ENCODE data around the gene RRAGD.
A peak's percentile ranks its signal among the peaks of the same experiment; 100 is the strongest.

The RRAGD gene

GRCh38 chr6:89438248-89438647, 26.2 kb upstream of the RRAGD start:
- no peaks in the 10 kb centered on the region for H3K4me1 ChIP-seq (ENCODE audit: control insufficient read depth, insufficient read depth, low read length, poor library complexity, severe bottlenecking)
- WGBS, 2 experiments (ENCODE audit: insufficient coverage in 2 of 2) = no CpG with 5 or more reads among the region's 1 CpG
- H3K36me3 ChIP-seq (ENCODE audit: control insufficient read depth, insufficient read depth, low read length) = no peaks in the 10 kb centered on the region
- H3K4me3 ChIP-seq (ENCODE audit: extremely low read depth, insufficient read depth, low read length, poor library complexity, severe bottlenecking) = no peak overlapping the region
- no peak overlapping the region for H3K27ac ChIP-seq (ENCODE audit: low read depth, low read length, severe bottlenecking)
- H3K9me3 ChIP-seq (ENCODE audit: control insufficient read depth, low read length) = no peaks in the 10 kb centered on the region

GRCh38 chr6:89436226-89436625, 24.2 kb upstream of the RRAGD start:
- Histone ChIP-seq H3K4me3 (ENCODE audit: extremely low read depth, insufficient read depth, low read length, poor library complexity, severe bottlenecking) (no peak overlapping the region), H3K36me3 (ENCODE audit: control insufficient read depth, insufficient read depth, low read length) (no peaks in the 10 kb centered on the region), H3K4me1 (ENCODE audit: control insufficient read depth, insufficient read depth, low read length, poor library complexity, severe bottlenecking) (no peaks in the 10 kb centered on the region), H3K9me3 (ENCODE audit: control insufficient read depth, low read length) (no peaks in the 10 kb centered on the region), H3K27ac (ENCODE audit: low read depth, low read length, severe bottlenecking) (no peak overlapping the region)
- 100% methylated on average over 1 of the region's 2 CpGs; no CpG with 5 or more reads in 1 of the 2 experiments for WGBS, 2 experiments (ENCODE audit: insufficient coverage in 2 of 2)

GRCh38 chr6:89434954-89435353, 22.9 kb upstream of the RRAGD start:
- Histone ChIP-seq H3K4me1 (ENCODE audit: control insufficient read depth, insufficient read depth, low read length, poor library complexity, severe bottlenecking) (no peaks in the 10 kb centered on the region), H3K27ac (ENCODE audit: low read depth, low read length, severe bottlenecking) (no peak overlapping the region), H3K9me3 (ENCODE audit: control insufficient read depth, low read length) (no peaks in the 10 kb centered on the region), H3K36me3 (ENCODE audit: control insufficient read depth, insufficient read depth, low read length) (no peaks in the 10 kb centered on the region), H3K4me3 (ENCODE audit: extremely low read depth, insufficient read depth, low read length, poor library complexity, severe bottlenecking) (no peak overlapping the region)
- WGBS, 2 experiments (ENCODE audit: insufficient coverage in 2 of 2) = 78% methylated on average over 3 of the region's 4 CpGs; no CpG with 5 or more reads in 1 of the 2 experiments

DNA sequence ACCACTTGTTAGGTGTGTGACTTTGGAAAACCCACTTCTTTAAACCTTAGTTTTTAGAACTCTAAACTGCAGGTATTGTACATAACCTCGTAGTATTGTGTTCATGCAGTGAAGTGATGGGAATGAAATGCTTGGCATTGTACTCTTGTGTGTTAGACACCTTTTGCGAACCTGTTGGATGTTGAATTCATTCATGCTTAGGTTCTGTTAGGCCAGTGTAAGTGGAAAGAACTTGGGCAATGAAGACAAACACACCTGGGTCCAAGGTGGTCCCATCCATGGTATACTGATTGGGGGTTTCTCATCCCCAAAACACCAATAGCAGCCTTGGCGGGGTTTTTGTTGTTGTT, 22.1 kb upstream of the RRAGD start:
- peak overlapping the region; percentile 72 for H3K4me3 ChIP-seq (ENCODE audit: extremely low read depth, insufficient read depth, low read length, poor library complexity, severe bottlenecking)
- no peaks in the 10 kb centered on the region for H3K4me1 ChIP-seq (ENCODE audit: control insufficient read depth, insufficient read depth, low read length, poor library complexity, severe bottlenecking)
- WGBS, 2 experiments (ENCODE audit: insufficient coverage in 2 of 2) = 92 to 100% methylated on average over 1 to 2 of the region's 3 CpGs
- no peaks in the 10 kb centered on the region for H3K36me3 ChIP-seq (ENCODE audit: control insufficient read depth, insufficient read depth, low read length)
- H3K27ac ChIP-seq (ENCODE audit: low read depth, low read length, severe bottlenecking) = no peak overlapping the region
- H3K9me3 ChIP-seq (ENCODE audit: control insufficient read depth, low read length) = no peaks in the 10 kb centered on the region

DNA sequence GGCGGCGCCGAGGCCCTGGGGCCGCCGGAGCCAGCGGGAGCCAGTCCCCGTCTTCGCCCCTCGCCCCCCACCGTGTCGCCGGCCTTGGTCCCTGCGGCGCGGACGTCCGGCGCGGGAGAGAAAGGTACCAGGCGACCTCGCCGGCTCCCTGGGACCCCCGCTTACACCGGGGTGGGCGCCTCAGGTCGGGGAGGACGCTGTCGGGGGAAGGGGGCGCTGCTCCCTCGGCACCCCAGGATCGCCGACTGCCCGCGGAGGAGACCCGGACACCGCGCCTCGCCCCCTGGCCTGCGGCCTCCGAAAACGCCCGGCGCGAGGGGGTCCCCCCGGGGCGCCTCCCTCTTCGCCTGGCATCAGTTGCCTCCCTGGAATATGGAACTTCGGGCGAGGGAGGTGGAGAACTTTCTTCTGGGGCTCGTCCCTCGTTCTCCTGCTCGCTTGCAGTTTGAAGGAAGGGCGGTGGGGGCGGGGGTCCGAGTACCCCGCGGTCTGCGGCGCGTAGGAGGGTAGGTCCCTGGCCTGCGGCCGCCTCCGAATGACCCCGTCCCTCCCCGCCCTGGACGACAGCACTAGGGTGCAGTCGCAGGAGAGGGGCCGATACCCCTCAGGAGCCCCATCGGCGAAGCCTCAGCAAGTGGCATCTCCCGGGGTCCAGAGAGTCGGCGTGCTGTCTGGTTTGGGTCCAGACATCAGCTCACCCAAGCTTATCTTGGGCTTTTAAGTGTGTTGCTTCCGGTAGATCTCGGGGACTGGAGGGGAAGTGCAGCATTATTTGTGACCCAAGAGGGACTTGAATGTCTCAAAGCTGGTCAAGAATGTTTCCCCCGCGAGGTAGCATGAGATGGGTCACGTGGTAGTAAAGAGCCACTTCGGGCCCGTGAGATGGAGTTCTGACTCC, 21.4 kb upstream of the RRAGD start:
- WGBS, 2 experiments (ENCODE audit: insufficient coverage in 2 of 2) = 7 to 8% methylated on average over 64 to 77 of the region's 80 CpGs
- Histone ChIP-seq H3K4me1 (ENCODE audit: control insufficient read depth, insufficient read depth, low read length, poor library complexity, severe bottlenecking) (no peaks in the 10 kb centered on the region), H3K4me3 (ENCODE audit: extremely low read depth, insufficient read depth, low read length, poor library complexity, severe bottlenecking) (peak overlapping the region; percentile 72), H3K27ac (ENCODE audit: low read depth, low read length, severe bottlenecking) (no peak overlapping the region), H3K36me3 (ENCODE audit: control insufficient read depth, insufficient read depth, low read length) (no peaks in the 10 kb centered on the region), H3K9me3 (ENCODE audit: control insufficient read depth, low read length) (no peaks in the 10 kb centered on the region)

GRCh38 chr6:89432875-89433251, 20.8 kb upstream of the RRAGD start, which contains the start of gene ANKRD6:
ANKRD6 (plus strand) TSS chr6:89433152; CDS start chr6:89566977, 133,825 bp downstream.
- WGBS, 2 experiments (ENCODE audit: insufficient coverage in 2 of 2) = 1% methylated on average over 16 to 27 of the region's 38 CpGs
- Histone ChIP-seq H3K4me1 (ENCODE audit: control insufficient read depth, insufficient read depth, low read length, poor library complexity, severe bottlenecking) (no peaks in the 10 kb centered on the region), H3K27ac (ENCODE audit: low read depth, low read length, severe bottlenecking) (no peak within 1 kb of the TSS), H3K9me3 (ENCODE audit: control insufficient read depth, low read length) (no peaks in the 10 kb centered on the region), H3K4me3 (ENCODE audit: extremely low read depth, insufficient read depth, low read length, poor library complexity, severe bottlenecking) (peak within 1 kb of the TSS; percentile 72), H3K36me3 (ENCODE audit: control insufficient read depth, insufficient read depth, low read length) (no peaks in the 10 kb centered on the region)

DNA sequence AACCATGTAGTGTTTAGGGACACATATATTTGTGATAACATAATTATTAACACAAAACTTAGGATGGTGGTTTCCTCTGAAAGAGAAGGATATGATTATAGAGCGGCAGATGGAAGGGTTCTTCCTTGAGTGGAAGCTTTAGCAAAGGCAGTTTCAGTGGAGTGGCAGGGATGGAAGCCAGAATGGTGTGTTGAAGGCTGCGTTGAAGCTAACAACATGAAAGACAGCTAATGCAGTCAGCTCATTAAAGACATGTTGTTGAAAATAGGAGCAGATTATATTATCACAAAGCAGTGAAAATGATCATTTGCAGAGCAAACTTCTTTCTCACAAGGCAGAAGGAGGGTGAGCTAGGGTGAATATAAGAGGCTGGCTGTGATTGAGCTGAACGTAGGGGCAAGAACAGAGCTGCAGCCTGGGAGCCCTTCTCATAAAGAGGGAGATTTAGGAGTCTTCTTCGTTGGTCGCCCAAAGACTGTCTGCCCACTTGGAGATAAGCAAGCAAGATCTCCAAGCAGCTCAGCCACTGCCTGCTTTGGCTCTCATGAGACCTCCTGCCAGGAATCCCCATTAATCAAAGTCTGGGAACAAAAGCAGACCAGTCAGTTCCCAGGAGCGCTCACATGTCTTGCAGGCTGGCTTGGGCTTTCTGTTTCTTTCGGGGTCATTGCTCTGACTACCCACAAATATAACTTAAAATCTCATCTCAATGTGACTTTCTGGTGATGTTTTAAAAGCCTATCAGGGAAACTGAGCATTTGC, 18.3 kb upstream of the RRAGD start:
- no peaks in the 10 kb centered on the region for H3K9me3 ChIP-seq (ENCODE audit: control insufficient read depth, low read length)
- WGBS, 2 experiments (ENCODE audit: insufficient coverage in 2 of 2) = 57 to 59% methylated on average over 6 to 7 of the region's 7 CpGs
- peak overlapping the region; percentile 39 for H3K27ac ChIP-seq (ENCODE audit: low read depth, low read length, severe bottlenecking)
- no peaks in the 10 kb centered on the region for H3K36me3 ChIP-seq (ENCODE audit: control insufficient read depth, insufficient read depth, low read length)
- no peaks in the 10 kb centered on the region for H3K4me1 ChIP-seq (ENCODE audit: control insufficient read depth, insufficient read depth, low read length, poor library complexity, severe bottlenecking)
- H3K4me3 ChIP-seq (ENCODE audit: extremely low read depth, insufficient read depth, low read length, poor library complexity, severe bottlenecking) = no peak overlapping the region

DNA sequence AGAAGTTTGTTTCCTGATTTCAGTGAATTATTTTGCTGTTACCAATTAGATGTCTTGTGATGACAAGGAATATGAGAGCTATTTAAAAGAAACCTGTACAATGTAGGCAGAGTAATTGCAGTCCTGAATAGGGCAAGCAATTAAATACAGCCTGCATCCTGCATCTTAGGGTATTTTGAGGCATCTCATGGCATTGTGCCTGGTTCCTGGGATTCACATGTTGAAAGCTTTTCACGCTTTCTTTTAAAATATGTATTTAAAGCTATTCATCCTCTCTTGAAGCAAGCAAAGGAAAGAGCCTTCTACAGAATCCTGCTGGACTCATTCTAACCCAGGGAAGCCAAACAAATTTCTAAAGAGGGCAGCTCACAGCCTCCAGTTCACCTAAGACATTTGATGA, 4.7 kb upstream of the RRAGD start:
- Histone ChIP-seq H3K27ac (ENCODE audit: low read depth, low read length, severe bottlenecking) (no peak overlapping the region), H3K36me3 (ENCODE audit: control insufficient read depth, insufficient read depth, low read length) (no peaks in the 10 kb centered on the region), H3K9me3 (ENCODE audit: control insufficient read depth, low read length) (no peaks in the 10 kb centered on the region), H3K4me1 (ENCODE audit: control insufficient read depth, insufficient read depth, low read length, poor library complexity, severe bottlenecking) (no peaks in the 10 kb centered on the region), H3K4me3 (ENCODE audit: extremely low read depth, insufficient read depth, low read length, poor library complexity, severe bottlenecking) (no peak overlapping the region)
- 100% methylated on average over 1 of the region's 1 CpG; no CpG with 5 or more reads in 1 of the 2 experiments for WGBS, 2 experiments (ENCODE audit: insufficient coverage in 2 of 2)

DNA sequence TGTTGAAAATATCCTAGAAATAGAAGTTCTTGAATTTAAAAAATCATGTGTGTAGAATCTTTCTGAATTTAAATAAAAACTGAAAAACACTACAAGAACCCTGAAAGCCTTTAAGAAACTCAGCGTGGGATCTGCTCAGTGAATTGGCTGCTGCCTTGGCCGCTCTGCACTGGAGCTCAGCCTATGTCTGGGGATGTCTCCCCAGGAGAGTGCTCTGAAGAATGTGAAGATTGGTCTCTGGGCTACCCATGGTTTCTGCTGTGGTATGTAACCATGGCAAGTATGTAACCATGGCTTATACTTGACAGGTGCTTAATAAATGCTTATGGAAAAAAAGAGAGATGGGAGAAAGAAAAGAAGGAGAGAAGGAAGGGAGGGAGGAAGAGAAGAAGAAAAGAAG, 3.1 kb upstream of the RRAGD start:
- Histone ChIP-seq H3K27ac (ENCODE audit: low read depth, low read length, severe bottlenecking) (no peak overlapping the region), H3K9me3 (ENCODE audit: control insufficient read depth, low read length) (no peaks in the 10 kb centered on the region), H3K4me1 (ENCODE audit: control insufficient read depth, insufficient read depth, low read length, poor library complexity, severe bottlenecking) (peaks cover 6% of the 10 kb centered on the region), H3K4me3 (ENCODE audit: extremely low read depth, insufficient read depth, low read length, poor library complexity, severe bottlenecking) (no peak overlapping the region), H3K36me3 (ENCODE audit: control insufficient read depth, insufficient read depth, low read length) (no peaks in the 10 kb centered on the region)
- 53 to 83% methylated on average over 1 to 2 of the region's 2 CpGs for WGBS, 2 experiments (ENCODE audit: insufficient coverage in 2 of 2)

GRCh38 chr6:89414215-89414614, 2.1 kb upstream of the RRAGD start:
- Histone ChIP-seq H3K4me3 (ENCODE audit: extremely low read depth, insufficient read depth, low read length, poor library complexity, severe bottlenecking) (no peak overlapping the region), H3K36me3 (ENCODE audit: control insufficient read depth, insufficient read depth, low read length) (no peaks in the 10 kb centered on the region), H3K4me1 (ENCODE audit: control insufficient read depth, insufficient read depth, low read length, poor library complexity, severe bottlenecking) (peaks cover 10% of the 10 kb centered on the region), H3K27ac (ENCODE audit: low read depth, low read length, severe bottlenecking) (no peak overlapping the region), H3K9me3 (ENCODE audit: control insufficient read depth, low read length) (no peaks in the 10 kb centered on the region)
- WGBS, 2 experiments (ENCODE audit: insufficient coverage in 2 of 2) = 33 to 100% methylated on average over 1 to 2 of the region's 2 CpGs
